K562 (cell line): ENCODE measurements around the gene POLD1. TPM values are rescaled to one million over a fixed set of nuclear protein-coding genes. Genes with fewer than 3 reads are reported as not detected.

ENCODE experiments used
- FIP1L1 ChIP-seq: fragments of 200-400 bp; formaldehyde crosslinking; IDR thresholded peaks from 2 replicates; pipeline ENCODE4 v1.6.1; 2018; ENCODE audit warnings: mild to moderate bottlenecking, low read depth, low read length; ENCODE audit not compliant: poor library complexity, severe bottlenecking
- RFX1 ChIP-seq: fragments of 450-650 bp; IDR thresholded peaks from 2 replicates; pipeline ENCODE4 v1.6.1; 2016; ENCODE audit warnings: mild to moderate bottlenecking, moderate library complexity
- ZBTB7A ChIP-seq: IDR thresholded peaks from 2 replicates; pipeline ENCODE4 v1.6.1; 2011; ENCODE audit warnings: low read depth, mild to moderate bottlenecking, low read length, moderate library complexity, borderline replicate concordance; ENCODE audit not compliant: control insufficient read depth
- ZNF239 ChIP-seq: fragments of 250-450 bp; sonication (Bioruptor Pico); IDR thresholded peaks from 2 replicates; pipeline ENCODE4 v1.4.0; 2020; ENCODE audit warnings: mild to moderate bottlenecking
- ZNF778 ChIP-seq: fragments of 450-650 bp; formaldehyde crosslinking; IDR thresholded peaks from 2 replicates; pipeline ENCODE4 v1.4.0; 2020; ENCODE audit warnings: mild to moderate bottlenecking, moderate library complexity
- polyA plus RNA-seq, 8 experiments: library from polyadenylated mRNA; depleted of rRNA in 4 of 8; stranded (reverse) in 5 of 8; unstranded in 3 of 8; fragments of >200 nt; fragmentation: Nextera tagmentation in 2 of 8; fragmentation: Illumina TruSeq in 1 of 8; extraction: Ambion mirVana in 2 of 8; extraction: Trizol in 1 of 8; gene quantifications; 2 replicates each; pipeline versions ENCODE4 v1.2.1 to v1.2.3, GENCODE V29; 2011 to 2014; ENCODE audit warnings: inconsistent platforms in 1 of 8, missing spikeins in 1 of 8
- total RNA-seq, 7 experiments: library from RNA; depleted of rRNA in 6 of 7; stranded (reverse); fragments of >200 nt in 6 of 7; fragmentation: Illumina TruSeq in 2 of 7; extraction: Trizol in 2 of 7; gene quantifications; 2 replicates each; pipeline versions ENCODE4 v1.2.1 to v1.2.3, GENCODE V29; 2011 to 2021; ENCODE audit warnings: low replicate concordance in 1 of 7
- TF ChIP-seq, protein P1 (sequence below): fragments of 450-650 bp; IDR thresholded peaks from 2 replicates; pipeline ENCODE4 v1.6.1; 2014; ENCODE audit warnings: low read depth, mild to moderate bottlenecking, moderate library complexity, borderline replicate concordance
- TF ChIP-seq, protein P2 (sequence below), 3 experiments: fragments of 200-800 bp in 1 of 3; fragments of 250-450 bp in 1 of 3; fragments of 450-650 bp in 1 of 3; sonication (Bioruptor Pico) in 1 of 3; sonication (Bioruptor generic) in 1 of 3; formaldehyde crosslinking in 1 of 3; IDR thresholded peaks; 2 replicates each; pipeline versions ENCODE4 v1.6.1 to v1.8.0; 2016 to 2022; ENCODE audit warnings: mild to moderate bottlenecking in 2 of 3, missing genetic modification characterization in 2 of 3, missing compliant biosample characterization in 1 of 3, moderate library complexity in 1 of 3

The POLD1 gene
- total and polyA plus RNA-seq, 9 of the 15 experiments (the other 6 are each of a cell fraction or from before 2014, with no cell fraction given): 1.3 to 312 (median 47.8) TPM

DNA sequence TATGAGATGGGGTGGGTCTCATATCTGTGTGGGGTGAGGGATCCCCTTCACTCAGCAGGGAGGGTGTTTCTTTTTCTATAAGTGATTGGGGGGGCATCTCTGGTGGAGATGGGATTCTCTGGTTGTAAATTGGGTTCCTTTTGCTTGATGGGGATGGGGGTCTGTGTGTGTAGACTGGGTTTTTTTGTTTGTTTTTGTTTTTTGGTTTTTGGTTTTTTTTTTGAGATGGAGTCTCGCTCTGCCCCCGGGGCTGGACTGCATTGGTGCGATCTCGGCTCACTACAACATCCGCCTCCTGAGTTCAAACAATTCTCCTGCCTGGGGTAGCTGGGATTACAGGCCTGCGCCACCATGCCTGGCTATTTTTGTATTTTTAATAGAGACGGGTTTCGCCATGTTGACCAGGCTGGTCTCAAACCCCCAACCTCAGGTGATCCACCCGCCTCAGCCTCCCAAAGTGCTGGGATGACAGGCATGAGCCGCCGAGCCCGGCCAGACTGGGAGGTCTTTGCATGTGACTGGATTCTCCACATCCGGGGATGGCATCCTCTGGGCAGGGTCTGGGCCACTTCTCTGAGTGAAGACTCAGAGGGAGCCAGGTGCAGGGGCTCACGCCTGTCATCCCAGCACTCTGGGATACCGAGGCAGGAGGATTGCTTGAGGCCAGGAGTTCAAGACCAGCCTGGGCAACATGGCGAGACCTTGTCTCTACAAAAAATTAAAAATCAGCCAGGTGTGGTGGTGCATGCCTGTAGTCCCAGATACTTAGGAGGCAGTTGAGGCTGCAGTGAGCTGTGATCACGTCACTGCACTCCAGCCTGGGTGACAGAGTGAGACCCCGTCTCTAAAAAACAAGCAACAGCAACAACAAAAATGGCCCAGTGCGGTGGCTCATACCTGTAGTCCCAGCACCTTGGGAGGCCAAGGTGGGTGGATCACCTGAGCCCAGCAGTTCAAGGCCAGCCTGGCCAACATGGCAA lies 49.3 kb downstream of the POLD1 start (continued):
- TF ChIP-seq RFX1 (no peak), ZNF778 (no peak), ZNF239 (CRISPR knock-in tag) (no peak), ZBTB7A (0 out of 2 replicates have a peak, but pooled peaks have one; percentile 15), FIP1L1 (no peak)
- TF ChIP-seq, protein P1, sequence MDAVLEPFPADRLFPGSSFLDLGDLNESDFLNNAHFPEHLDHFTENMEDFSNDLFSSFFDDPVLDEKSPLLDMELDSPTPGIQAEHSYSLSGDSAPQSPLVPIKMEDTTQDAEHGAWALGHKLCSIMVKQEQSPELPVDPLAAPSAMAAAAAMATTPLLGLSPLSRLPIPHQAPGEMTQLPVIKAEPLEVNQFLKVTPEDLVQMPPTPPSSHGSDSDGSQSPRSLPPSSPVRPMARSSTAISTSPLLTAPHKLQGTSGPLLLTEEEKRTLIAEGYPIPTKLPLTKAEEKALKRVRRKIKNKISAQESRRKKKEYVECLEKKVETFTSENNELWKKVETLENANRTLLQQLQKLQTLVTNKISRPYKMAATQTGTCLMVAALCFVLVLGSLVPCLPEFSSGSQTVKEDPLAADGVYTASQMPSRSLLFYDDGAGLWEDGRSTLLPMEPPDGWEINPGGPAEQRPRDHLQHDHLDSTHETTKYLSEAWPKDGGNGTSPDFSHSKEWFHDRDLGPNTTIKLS: no peak
- TF ChIP-seq, protein P2, sequence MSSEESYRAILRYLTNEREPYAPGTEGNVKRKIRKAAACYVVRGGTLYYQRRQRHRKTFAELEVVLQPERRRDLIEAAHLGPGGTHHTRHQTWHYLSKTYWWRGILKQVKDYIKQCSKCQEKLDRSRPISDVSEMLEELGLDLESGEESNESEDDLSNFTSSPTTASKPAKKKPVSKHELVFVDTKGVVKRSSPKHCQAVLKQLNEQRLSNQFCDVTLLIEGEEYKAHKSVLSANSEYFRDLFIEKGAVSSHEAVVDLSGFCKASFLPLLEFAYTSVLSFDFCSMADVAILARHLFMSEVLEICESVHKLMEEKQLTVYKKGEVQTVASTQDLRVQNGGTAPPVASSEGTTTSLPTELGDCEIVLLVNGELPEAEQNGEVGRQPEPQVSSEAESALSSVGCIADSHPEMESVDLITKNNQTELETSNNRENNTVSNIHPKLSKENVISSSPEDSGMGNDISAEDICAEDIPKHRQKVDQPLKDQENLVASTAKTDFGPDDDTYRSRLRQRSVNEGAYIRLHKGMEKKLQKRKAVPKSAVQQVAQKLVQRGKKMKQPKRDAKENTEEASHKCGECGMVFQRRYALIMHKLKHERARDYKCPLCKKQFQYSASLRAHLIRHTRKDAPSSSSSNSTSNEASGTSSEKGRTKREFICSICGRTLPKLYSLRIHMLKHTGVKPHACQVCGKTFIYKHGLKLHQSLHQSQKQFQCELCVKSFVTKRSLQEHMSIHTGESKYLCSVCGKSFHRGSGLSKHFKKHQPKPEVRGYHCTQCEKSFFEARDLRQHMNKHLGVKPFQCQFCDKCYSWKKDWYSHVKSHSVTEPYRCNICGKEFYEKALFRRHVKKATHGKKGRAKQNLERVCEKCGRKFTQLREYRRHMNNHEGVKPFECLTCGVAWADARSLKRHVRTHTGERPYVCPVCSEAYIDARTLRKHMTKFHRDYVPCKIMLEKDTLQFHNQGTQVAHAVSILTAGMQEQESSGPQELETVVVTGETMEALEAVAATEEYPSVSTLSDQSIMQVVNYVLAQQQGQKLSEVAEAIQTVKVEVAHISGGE (CRISPR knock-in tag; IDR thresholded peaks at IDR 0.05): no peak
